BLaER1 (cell line): ENCODE measurements around the gene FYB2.

ENCODE experiments used
- H3K27ac ChIP-seq: shearing (Covaris generic); formaldehyde crosslinking; 2 replicates; pipeline ENCODE4 v1.8.1; 2022
- H3K27me3 ChIP-seq: shearing (Covaris generic); formaldehyde crosslinking; 2 replicates; pipeline ENCODE4 v1.8.1; 2022
- H3K36me3 ChIP-seq: shearing (Covaris generic); formaldehyde crosslinking; 2 replicates; pipeline ENCODE4 v1.8.1; 2022
- H3K4me1 ChIP-seq: shearing (Covaris generic); formaldehyde crosslinking; 2 replicates; pipeline ENCODE4 v1.8.1; 2022
- H3K4me2 ChIP-seq: shearing (Covaris generic); formaldehyde crosslinking; 2 replicates; pipeline ENCODE4 v1.8.1; 2022
- H3K4me3 ChIP-seq: shearing (Covaris generic); formaldehyde crosslinking; 2 replicates; pipeline ENCODE4 v1.8.1; 2022
- H3K9ac ChIP-seq: shearing (Covaris generic); formaldehyde crosslinking; 2 replicates; pipeline ENCODE4 v1.8.1; 2022
- H3K9me3 ChIP-seq: shearing (Covaris generic); formaldehyde crosslinking; 2 replicates; pipeline ENCODE4 v1.8.1; 2022
- H4K20me1 ChIP-seq: shearing (Covaris generic); formaldehyde crosslinking; 2 replicates; pipeline ENCODE4 v1.8.1; 2022
- Cebpa-rat ChIP-seq: shearing (Covaris generic); IDR thresholded peaks from 2 replicates; pipeline ENCODE4 v1.8.1; 2022

Gene FYB2

GRCh38 chr1:56745231-56745630, 74.0 kb downstream of the FYB2 start:
- no peaks in the 10 kb centered on the region for H3K9me3 ChIP-seq
- no peaks in the 10 kb centered on the region for H3K4me1 ChIP-seq
- H3K36me3 ChIP-seq, result no peaks in the 10 kb centered on the region
- no peaks in the 10 kb centered on the region for H3K27me3 ChIP-seq
- no peak overlapping the region for H3K4me2 ChIP-seq
- no peak overlapping the region for H3K4me3 ChIP-seq
- H3K9ac ChIP-seq, result no peak overlapping the region
- H3K27ac ChIP-seq, result no peak overlapping the region
- no peak for TF ChIP-seq Cebpa-rat
- H4K20me1 ChIP-seq, result no peaks in the 10 kb centered on the region

GRCh38 chr1:56728964-56729363, 90.2 kb downstream of the FYB2 start:
- no peak overlapping the region for H3K27ac ChIP-seq
- no peaks in the 10 kb centered on the region for H3K9me3 ChIP-seq
- no peaks in the 10 kb centered on the region for H3K27me3 ChIP-seq
- no peaks in the 10 kb centered on the region for H4K20me1 ChIP-seq
- H3K9ac ChIP-seq, result no peak overlapping the region
- no peak overlapping the region for H3K4me3 ChIP-seq
- H3K4me1 ChIP-seq, result no peaks in the 10 kb centered on the region
- no peaks in the 10 kb centered on the region for H3K36me3 ChIP-seq
- TF ChIP-seq Cebpa-rat, result no peak
- no peak overlapping the region for H3K4me2 ChIP-seq

GRCh38 chr1:56726706-56727105, 92.5 kb downstream of the FYB2 start:
- no peak overlapping the region for H3K4me2 ChIP-seq
- TF ChIP-seq Cebpa-rat, result no peak
- H3K4me3 ChIP-seq, result no peak overlapping the region
- no peaks in the 10 kb centered on the region for H3K9me3 ChIP-seq
- no peak overlapping the region for H3K9ac ChIP-seq
- H3K36me3 ChIP-seq, result no peaks in the 10 kb centered on the region
- H4K20me1 ChIP-seq, result no peaks in the 10 kb centered on the region
- H3K27ac ChIP-seq, result no peak overlapping the region
- H3K27me3 ChIP-seq, result no peaks in the 10 kb centered on the region
- H3K4me1 ChIP-seq, result no peaks in the 10 kb centered on the region

GRCh38 chr1:56719171-56719570, 100.0 kb downstream of the FYB2 start:
- no peak overlapping the region for H3K4me3 ChIP-seq
- H3K9ac ChIP-seq, result no peak overlapping the region
- no peaks in the 10 kb centered on the region for H3K36me3 ChIP-seq
- no peaks in the 10 kb centered on the region for H3K9me3 ChIP-seq
- no peak for TF ChIP-seq Cebpa-rat
- no peaks in the 10 kb centered on the region for H4K20me1 ChIP-seq
- no peak overlapping the region for H3K27ac ChIP-seq
- H3K4me2 ChIP-seq, result no peak overlapping the region
- no peaks in the 10 kb centered on the region for H3K27me3 ChIP-seq
- no peaks in the 10 kb centered on the region for H3K4me1 ChIP-seq

- H3K9ac ChIP-seq, result no peak overlapping the region
- H3K36me3 ChIP-seq, result no peaks in the 10 kb centered on the region
- H3K4me3 ChIP-seq, result no peak overlapping the region
- no peak overlapping the region for H3K27ac ChIP-seq
- H3K4me1 ChIP-seq, result no peaks in the 10 kb centered on the region
- H4K20me1 ChIP-seq, result no peaks in the 10 kb centered on the region
- no peak overlapping the region for H3K4me2 ChIP-seq
- H3K27me3 ChIP-seq, result no peaks in the 10 kb centered on the region
- TF ChIP-seq Cebpa-rat, result no peak
- no peaks in the 10 kb centered on the region for H3K9me3 ChIP-seq
Measured at GRCh38 chr1:56715156-56715555, 104.0 kb downstream of the FYB2 start.

GRCh38 chr1:56713112-56713511, 106.1 kb downstream of the FYB2 start:
- H3K4me2 ChIP-seq, result no peak overlapping the region

GRCh38 chr1:56712150-56712549, 107.1 kb downstream of the FYB2 start:
- H3K9me3 ChIP-seq, result no peaks in the 10 kb centered on the region
- H4K20me1 ChIP-seq, result no peaks in the 10 kb centered on the region
- H3K9ac ChIP-seq, result no peak overlapping the region
- no peak overlapping the region for H3K4me3 ChIP-seq
- no peaks in the 10 kb centered on the region for H3K4me1 ChIP-seq
- H3K27ac ChIP-seq, result no peak overlapping the region
- no peaks in the 10 kb centered on the region for H3K36me3 ChIP-seq
- H3K27me3 ChIP-seq, result no peaks in the 10 kb centered on the region
- no peak for TF ChIP-seq Cebpa-rat
- H3K4me2 ChIP-seq, result no peak overlapping the region

More at GRCh38 chr1:56713112-56713511, 106.1 kb downstream of the FYB2 start:
- Histone ChIP-seq H3K4me1 (no peaks in the 10 kb centered on the region), H3K9me3 (no peaks in the 10 kb centered on the region), H3K4me3 (no peak overlapping the region), H3K27me3 (no peaks in the 10 kb centered on the region), H4K20me1 (no peaks in the 10 kb centered on the region), H3K36me3 (no peaks in the 10 kb centered on the region), H3K9ac (no peak overlapping the region), H3K27ac (no peak overlapping the region)
- no peak for TF ChIP-seq Cebpa-rat

GRCh38 chr1:56710646-56711045, 108.6 kb downstream of the FYB2 start:
- H3K4me3 ChIP-seq, result no peak overlapping the region
- H3K9me3 ChIP-seq, result no peaks in the 10 kb centered on the region
- no peaks in the 10 kb centered on the region for H3K36me3 ChIP-seq
- TF ChIP-seq Cebpa-rat, result no peak
- H3K4me1 ChIP-seq, result no peaks in the 10 kb centered on the region
- H3K4me2 ChIP-seq, result no peak overlapping the region
- H3K9ac ChIP-seq, result no peak overlapping the region
- H4K20me1 ChIP-seq, result no peaks in the 10 kb centered on the region
- no peaks in the 10 kb centered on the region for H3K27me3 ChIP-seq
- no peak overlapping the region for H3K27ac ChIP-seq

GRCh38 chr1:56709995-56710394, 109.2 kb downstream of the FYB2 start:
- H3K9me3 ChIP-seq, result no peaks in the 10 kb centered on the region
- H3K4me2 ChIP-seq, result no peak overlapping the region
- no peak overlapping the region for H3K4me3 ChIP-seq
- H3K4me1 ChIP-seq, result no peaks in the 10 kb centered on the region
- H3K27me3 ChIP-seq, result no peaks in the 10 kb centered on the region
- H3K9ac ChIP-seq, result no peak overlapping the region
- no peak for TF ChIP-seq Cebpa-rat
- no peaks in the 10 kb centered on the region for H4K20me1 ChIP-seq
- H3K27ac ChIP-seq, result no peak overlapping the region
- H3K36me3 ChIP-seq, result no peaks in the 10 kb centered on the region

GRCh38 chr1:56709269-56709880, 109.8 kb downstream of the FYB2 start:
- H3K27me3 ChIP-seq, result no peaks in the 10 kb centered on the region
- H3K9me3 ChIP-seq, result no peaks in the 10 kb centered on the region
- no peak overlapping the region for H3K9ac ChIP-seq
- H3K4me2 ChIP-seq, result no peak overlapping the region
- no peak overlapping the region for H3K4me3 ChIP-seq
- H3K4me1 ChIP-seq, result no peaks in the 10 kb centered on the region
- H3K27ac ChIP-seq, result no peak overlapping the region
- no peaks in the 10 kb centered on the region for H4K20me1 ChIP-seq
- H3K36me3 ChIP-seq, result no peaks in the 10 kb centered on the region
- no peak for TF ChIP-seq Cebpa-rat

GRCh38 chr1:56707379-56707778, 111.8 kb downstream of the FYB2 start:
- no peaks in the 10 kb centered on the region for H4K20me1 ChIP-seq
- no peak overlapping the region for H3K9ac ChIP-seq
- H3K4me3 ChIP-seq, result no peak overlapping the region
- H3K4me2 ChIP-seq, result no peak overlapping the region
- peaks cover 4% of the 10 kb centered on the region; the same call in 1 of the 2 replicates for H3K36me3 ChIP-seq
- TF ChIP-seq Cebpa-rat, result no peak
- H3K4me1 ChIP-seq, result no peaks in the 10 kb centered on the region
- no peak overlapping the region for H3K27ac ChIP-seq
- H3K27me3 ChIP-seq, result no peaks in the 10 kb centered on the region
- peaks cover 4% of the 10 kb centered on the region; the same call in 1 of the 2 replicates for H3K9me3 ChIP-seq
